ENCODE results near the gene S100A7A.

DNA sequence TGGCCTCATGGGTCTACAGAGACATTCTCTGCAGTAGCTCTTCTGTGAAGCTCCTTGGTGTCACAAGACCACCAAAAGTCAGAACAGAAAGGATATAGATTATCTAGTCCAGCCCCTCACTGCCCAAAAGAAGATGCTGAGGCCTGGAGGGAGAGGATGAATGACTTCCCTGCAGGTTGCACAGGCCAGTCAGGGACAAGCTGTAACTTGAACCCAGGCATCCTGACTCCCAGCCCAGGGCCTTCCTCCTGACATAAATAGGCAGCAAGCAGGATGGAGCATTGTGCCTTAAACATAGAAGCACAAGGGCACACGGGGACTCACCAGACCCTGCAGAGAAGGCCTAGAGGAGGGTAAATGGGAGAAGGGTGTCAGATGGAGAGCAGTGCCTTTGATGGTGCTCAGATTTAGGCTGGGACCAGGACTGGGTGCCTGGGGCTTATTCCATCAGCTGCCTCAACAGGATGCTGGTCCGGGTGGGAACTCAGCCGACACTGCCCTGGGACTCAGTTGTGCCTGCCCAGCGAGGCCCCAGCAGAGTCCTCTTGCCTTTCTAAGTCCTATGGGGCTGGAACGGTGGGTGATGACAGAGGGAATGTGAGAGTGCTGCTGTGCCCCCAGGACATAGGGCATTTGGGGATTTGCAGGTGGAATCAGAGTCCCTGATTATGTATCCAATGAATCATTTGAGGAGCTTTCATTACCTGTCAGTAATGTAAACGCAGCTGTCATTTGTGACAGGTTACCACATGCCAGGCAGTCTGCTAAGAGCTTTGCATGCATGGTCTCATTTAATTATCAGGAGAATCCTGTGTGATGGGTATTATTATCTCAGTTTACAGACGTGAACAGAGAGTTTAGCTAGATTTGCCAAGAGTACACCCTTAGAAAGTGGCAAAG, 13.2 kb downstream of the S100A7A start:
- TF ChIP-seq POLR2A (IDR thresholded peaks at IDR 0.05) (no peak), CTCF (IDR thresholded peaks at IDR 0.05 in 8 of 11, conservative IDR thresholded peaks at IDR 0.05 in 3 of 11) (no peak), POLR2AphosphoS5 (IDR thresholded peaks at IDR 0.05) (no peak)
